Measurements from ENCODE around the gene MANSC1.

GRCh38 chr12:12294215-12295005 lies 55.6 kb downstream of the MANSC1 start:
- TF ChIP-seq CTCF (IDR thresholded peaks at IDR 0.05) (no peak), POLR2AphosphoS5 (IDR thresholded peaks at IDR 0.05) (no peak), POLR2A (IDR thresholded peaks at IDR 0.05) (no peak)
